PC-3 (cell line): Measurements from ENCODE around the gene DYNC1I1. TPM values are rescaled to one million over a fixed set of nuclear protein-coding genes. Genes with fewer than 3 reads are reported as not detected.

Experiments
- ATAC-seq: fragments of 200-7000 bp; cut with Tn5 transposase; 2 replicates; pipeline ENCODE4 v1.9.1; 2020; ENCODE audit warnings: mild to moderate bottlenecking, moderate library complexity
- BruUV-seq: library from RNA; stranded (reverse); fragments of 400-500 nt; replicated peaks from 2 replicates; lab custom pipeline; 2021; lab: Mats Ljungman, UMichigan
- CTCF ChIA-PET: fragments of 300-600 bp; sonication (Branson Sonifier 250); formaldehyde crosslinking; loops from one replicate; lab custom pipeline; 2022; ENCODE audit warnings: antibody characterized with exemption; lab: Charles Lee
- POLR2A ChIA-PET: fragments of 300-600 bp; sonication (Branson Sonifier 250); formaldehyde crosslinking; loops from one replicate; lab custom pipeline; 2022; ENCODE audit warnings: antibody characterized with exemption; ENCODE audit not compliant: unreplicated experiment; lab: Charles Lee
- DNase-seq: peaks from one replicate; pipeline ENCODE4 v3.0.0-alpha.2; 2015
- H2AFZ ChIP-seq: fragments of 300-600 bp; sonication (generic); 2 replicates; pipeline ENCODE4 v1.6.0; 2016; ENCODE audit warnings: antibody characterized with exemption, low read length
- H3F3A ChIP-seq: fragments of 300-600 bp; sonication (generic); one replicate; pipeline ENCODE4 v1.6.0; 2017; ENCODE audit warnings: antibody characterized with exemption, low read length, control low read depth, mild to moderate bottlenecking; ENCODE audit not compliant: unreplicated experiment
- H3K27ac ChIP-seq: fragments of 300-600 bp; sonication (generic); 2 replicates; pipeline ENCODE4 v1.5.1; 2016; ENCODE audit warnings: mild to moderate bottlenecking, low read length
- H3K27me3 ChIP-seq: fragments of 300-600 bp; sonication (generic); 2 replicates; pipeline ENCODE4 v1.6.1; 2016; ENCODE audit warnings: low read length, mixed read lengths
- H3K36me3 ChIP-seq: fragments of 300-600 bp; sonication (generic); 2 replicates; pipeline ENCODE4 v1.6.1; 2016; ENCODE audit warnings: low read depth, mixed run types, low read length, mixed read lengths
- H3K4me1 ChIP-seq: fragments of 300-600 bp; sonication (generic); 2 replicates; pipeline ENCODE4 v1.5.1; 2016; ENCODE audit warnings: low read length; ENCODE audit not compliant: insufficient read depth
- H3K4me2 ChIP-seq: fragments of 300-600 bp; sonication (generic); 2 replicates; pipeline ENCODE4 v1.6.0; 2016; ENCODE audit warnings: low read length
- H3K4me3 ChIP-seq: fragments of 300-600 bp; sonication (generic); 2 replicates; pipeline ENCODE4 v1.5.1; 2016; ENCODE audit warnings: mild to moderate bottlenecking, low read length, mixed read lengths
- H3K79me2 ChIP-seq: fragments of 300-600 bp; sonication (generic); 2 replicates; pipeline ENCODE4 v1.6.1; 2017; ENCODE audit warnings: low read length, mixed read lengths
- H3K9ac ChIP-seq: fragments of 300-600 bp; sonication (generic); 2 replicates; pipeline ENCODE4 v1.6.0; 2016; ENCODE audit warnings: mild to moderate bottlenecking, low read length
- H3K9me2 ChIP-seq: fragments of 300-600 bp; sonication (generic); replicated peaks from 2 replicates; pipeline ENCODE4 v1.6.1; 2016; ENCODE audit warnings: mixed run types, low read length, mixed read lengths
- H3K9me3 ChIP-seq: fragments of 300-600 bp; sonication (generic); 2 replicates; pipeline ENCODE4 v1.6.1; 2016; ENCODE audit warnings: low read length, mixed read lengths
- H4K20me1 ChIP-seq: fragments of 300-600 bp; sonication (generic); 2 replicates; pipeline ENCODE4 v1.6.1; 2016; ENCODE audit warnings: low read length, mixed read lengths
- CTCF ChIP-seq: fragments of 300-600 bp; sonication (generic); conservative IDR thresholded peaks from 2 replicates; pipeline ENCODE4 v1.5.1; 2017; ENCODE audit warnings: antibody characterized with exemption, low read depth, mild to moderate bottlenecking, low read length
- EZH2 ChIP-seq: fragments of 300-600 bp; sonication (generic); IDR thresholded peaks from one replicate; pipeline ENCODE4 v1.6.1; 2017; ENCODE audit warnings: antibody characterized with exemption, mild to moderate bottlenecking, low read length; ENCODE audit not compliant: unreplicated experiment
- EZH2phosphoT487 ChIP-seq: fragments of 300-600 bp; sonication (generic); IDR thresholded peaks from 2 replicates; pipeline ENCODE4 v1.6.1; 2018; ENCODE audit warnings: mild to moderate bottlenecking, antibody characterized with exemption, low read length, borderline replicate concordance
- intact Hi-C: fragments of 100-400 bp; cut with micrococcal nuclease; formaldehyde crosslinking; loops from 2 replicates; pipeline ENCODE4 v1.9.0; 2023
- total RNA-seq: library from RNA; depleted of rRNA; stranded (reverse); fragments of >200 nt; gene quantifications from 2 replicates; pipeline ENCODE4 v1.2.3, GENCODE V29; 2014

The DYNC1I1 gene
- total RNA-seq, 1 experiment from 2014 or later: 2.4 TPM

- Histone ChIP-seq H3K4me1 (no peaks in the 10 kb centered on the region), H3K4me3 (no peak overlapping the region), H4K20me1 (no peaks in the 10 kb centered on the region), H3K36me3 (no peaks in the 10 kb centered on the region), H3K27me3 (no peaks in the 10 kb centered on the region), H3K9me2 (no peaks in the 10 kb centered on the region), H3K27ac (no peak overlapping the region), H3F3A (no peaks in the 10 kb centered on the region), H3K9me3 (no peaks in the 10 kb centered on the region), H3K79me2 (no peaks in the 10 kb centered on the region), H3K4me2 (no peak overlapping the region), H3K9ac (no peak overlapping the region), H2AFZ (no peak overlapping the region)
- DNase-seq (no peak), ATAC-seq (no peak)
- no TSS peak for BruUV-seq
- TF ChIP-seq EZH2 (no peak), EZH2phosphoT487 (no peak)
- ChIA-PET POLR2A (no interaction called here), CTCF (no interaction called here)
- intact Hi-C loops: no loop called here
These were observed 262.8 kb downstream of the DYNC1I1 start for GRCh38 chr7:96034940-96035727.

GRCh38 chr7:96040250-96040772 is 268.0 kb downstream of the DYNC1I1 start:
- no peak for ATAC-seq

GRCh38 chr7:96041171-96041570 is 268.8 kb downstream of the DYNC1I1 start:
- Histone ChIP-seq H3K36me3 (no peaks in the 10 kb centered on the region), H3K9ac (no peak overlapping the region)
- no peak for TF ChIP-seq EZH2

More at GRCh38 chr7:96040250-96040772, 268.0 kb downstream of the DYNC1I1 start:
- Histone ChIP-seq H3K4me3 (no peak overlapping the region), H3K9me2 (no peaks in the 10 kb centered on the region), H3K4me2 (no peak overlapping the region), H2AFZ (no peak overlapping the region), H3F3A (no peaks in the 10 kb centered on the region), H3K9ac (no peak overlapping the region), H3K4me1 (no peaks in the 10 kb centered on the region), H4K20me1 (no peaks in the 10 kb centered on the region), H3K27ac (no peak overlapping the region), H3K79me2 (no peaks in the 10 kb centered on the region), H3K27me3 (no peaks in the 10 kb centered on the region), H3K9me3 (no peaks in the 10 kb centered on the region), H3K36me3 (no peaks in the 10 kb centered on the region)
- POLR2A ChIA-PET: no interaction called here
- CTCF ChIA-PET: no interaction called here
- BruUV-seq: no TSS peak
- DNase-seq: no peak
- no peak for TF ChIP-seq EZH2
- TF ChIP-seq EZH2phosphoT487: no peak
- TF ChIP-seq CTCF: no peak
- intact Hi-C loops: no loop called here

More at GRCh38 chr7:96041171-96041570, 268.8 kb downstream of the DYNC1I1 start:
- ATAC-seq: no peak
- Histone ChIP-seq H3K9me2 (no peaks in the 10 kb centered on the region), H3K79me2 (no peaks in the 10 kb centered on the region), H3K9me3 (no peaks in the 10 kb centered on the region), H3K27me3 (no peaks in the 10 kb centered on the region), H3K4me1 (no peaks in the 10 kb centered on the region), H3F3A (no peaks in the 10 kb centered on the region), H2AFZ (no peak overlapping the region), H3K27ac (no peak overlapping the region), H3K4me2 (no peak overlapping the region), H4K20me1 (no peaks in the 10 kb centered on the region), H3K4me3 (no peak overlapping the region)
- intact Hi-C loops: no loop called here
- ChIA-PET POLR2A (no interaction called here), CTCF (no interaction called here)
- no peak for DNase-seq
- BruUV-seq: no TSS peak
